Measurements from ENCODE around the gene BST1. TPM values are rescaled to one million over a fixed set of nuclear protein-coding genes. Genes with fewer than 3 reads are reported as not detected.

The BST1 gene
- total and polyA plus RNA-seq, 2 experiments from 2014 or later: 0.99 to 1.8 TPM

GRCh38 chr4:15740764-15741404 is 38.0 kb downstream of the BST1 start (continued):
- TF ChIP-seq ZNF331 (CRISPR knock-in tag; IDR thresholded peaks at IDR 0.05; ENCODE audit: low read depth) (no peak), CREB1 (CRISPR knock-in tag; IDR thresholded peaks at IDR 0.05; ENCODE audit: low read depth) (no peak), ETS1 (IDR thresholded peaks at IDR 0.05) (no peak), ZNF462 (CRISPR knock-in tag; IDR thresholded peaks at IDR 0.05) (no peak), NANOG (IDR thresholded peaks at IDR 0.05; ENCODE audit: borderline replicate concordance) (no peak), ZNF114 (CRISPR knock-in tag; IDR thresholded peaks at IDR 0.05) (no peak)

- no peak overlapping the region for H2AFZ ChIP-seq
- Mint-ChIP-seq H3K4me1 (no peaks in the 10 kb centered on the region), H3K27me3 (ENCODE audit: insufficient read depth, low read depth, poor library complexity) (peaks cover 6% of the 10 kb centered on the region), H3K4me3 (no peak overlapping the region), H3K36me3 (ENCODE audit: low read depth) (0 out of 3 replicates have a peak, but pooled peaks cover 2% of the 10 kb centered on the region), H3K9me3 (peaks cover 3% of the 10 kb centered on the region; the same call in 1 of the 3 replicates), H3K27ac (no peak overlapping the region)
- ATAC-seq: no peak
- H3K4me3 ChIP-seq: no peak overlapping the region
- no peak overlapping the region for H3K4me2 ChIP-seq
- no peaks in the 10 kb centered on the region for H3K27me3 ChIP-seq (ENCODE audit: insufficient read depth)
- H3K4me1 ChIP-seq (ENCODE audit: insufficient read depth): no peaks in the 10 kb centered on the region
- no peaks in the 10 kb centered on the region for H3F3A ChIP-seq (replicated peaks; ENCODE audit: low read depth)
- no peak for DNase-seq (ENCODE audit: low spot score)
- no peaks in the 10 kb centered on the region for H3K9me2 ChIP-seq (ENCODE audit: insufficient read depth)
- H3K27ac ChIP-seq (ENCODE audit: low read depth): no peak overlapping the region
- no peaks in the 10 kb centered on the region for H4K20me1 ChIP-seq (replicated peaks; ENCODE audit: insufficient read depth)
- H3K36me3 ChIP-seq (ENCODE audit: insufficient read depth): no peaks in the 10 kb centered on the region
- H3K79me2 ChIP-seq (replicated peaks; ENCODE audit: insufficient read depth): no peaks in the 10 kb centered on the region
- TF ChIP-seq JUNB (IDR thresholded peaks at IDR 0.05; ENCODE audit: unreplicated experiment) (no peak), REST (IDR thresholded peaks at IDR 0.05; ENCODE audit: unreplicated experiment) (no peak), ZNF114 (CRISPR knock-in tag; IDR thresholded peaks at IDR 0.05) (no peak), ETS1 (IDR thresholded peaks at IDR 0.05) (no peak), CREB1 (CRISPR knock-in tag; IDR thresholded peaks at IDR 0.05; ENCODE audit: low read depth) (no peak), EZH2phosphoT487 (IDR thresholded peaks at IDR 0.05; ENCODE audit: unreplicated experiment) (no peak), EZH2 (IDR thresholded peaks at IDR 0.05; ENCODE audit: low read depth, unreplicated experiment) (no peak)
Observed at GRCh38 chr4:15742083-15742582, 39.3 kb downstream of the BST1 start.

Measured in GM23338 (cell line).